Measurements from ENCODE around the gene TENT4B.
A peak's percentile ranks its signal among the peaks of the same experiment; 100 is the strongest.

Gene TENT4B

GRCh38 chr16:50182441-50182840, 29.3 kb downstream of the TENT4B start:
- no peak overlapping the region for H3K4me3 ChIP-seq (ENCODE audit: low read depth, low read length)
- DNase-seq (ENCODE audit: low read depth) = no peak
- no peak for TF ChIP-seq CTCF (conservative IDR thresholded peaks at IDR 0.05; ENCODE audit: low read depth, low read length)

- no peak for TF ChIP-seq CTCF (conservative IDR thresholded peaks at IDR 0.05; ENCODE audit: low read depth, low read length)
- DNase-seq (ENCODE audit: low read depth) = peak; percentile 81
- no peak overlapping the region for H3K4me3 ChIP-seq (ENCODE audit: low read depth, low read length)
Measured at GRCh38 chr16:50183316-50183715, 30.2 kb downstream of the TENT4B start.

- no peak for TF ChIP-seq CTCF (conservative IDR thresholded peaks at IDR 0.05; ENCODE audit: low read depth, low read length)
- peak; percentile 61 for DNase-seq (ENCODE audit: low read depth)
- H3K4me3 ChIP-seq (ENCODE audit: low read depth, low read length) = no peak overlapping the region
Measured at GRCh38 chr16:50185005-50185505, 31.9 kb downstream of the TENT4B start.

- H3K4me3 ChIP-seq (ENCODE audit: low read depth, low read length) = no peak overlapping the region
- no peak for DNase-seq (ENCODE audit: low read depth)
- TF ChIP-seq CTCF (conservative IDR thresholded peaks at IDR 0.05; ENCODE audit: low read depth, low read length) = no peak
Measured at GRCh38 chr16:50188619-50189136, 35.6 kb downstream of the TENT4B start.

GRCh38 chr16:50190292-50190691, 37.2 kb downstream of the TENT4B start:
- no peak for DNase-seq (ENCODE audit: low read depth)
- no peak overlapping the region for H3K4me3 ChIP-seq (ENCODE audit: low read depth, low read length)
- no peak for TF ChIP-seq CTCF (conservative IDR thresholded peaks at IDR 0.05; ENCODE audit: low read depth, low read length)

- DNase-seq (ENCODE audit: low read depth) = no peak
- no peak overlapping the region for H3K4me3 ChIP-seq (ENCODE audit: low read depth, low read length)
- TF ChIP-seq CTCF (conservative IDR thresholded peaks at IDR 0.05; ENCODE audit: low read depth, low read length) = no peak
Measured at GRCh38 chr16:50192386-50193050, 39.4 kb downstream of the TENT4B start.

- no peak for DNase-seq (ENCODE audit: low read depth)
- no peak for TF ChIP-seq CTCF (conservative IDR thresholded peaks at IDR 0.05; ENCODE audit: low read depth, low read length)
- no peak overlapping the region for H3K4me3 ChIP-seq (ENCODE audit: low read depth, low read length)
Measured at GRCh38 chr16:50193594-50193993, 40.5 kb downstream of the TENT4B start.

Measured in choroid plexus epithelial cell (primary cell).